Measurements from ENCODE around the gene CHSY3.

CHSY3 gene

DNA sequence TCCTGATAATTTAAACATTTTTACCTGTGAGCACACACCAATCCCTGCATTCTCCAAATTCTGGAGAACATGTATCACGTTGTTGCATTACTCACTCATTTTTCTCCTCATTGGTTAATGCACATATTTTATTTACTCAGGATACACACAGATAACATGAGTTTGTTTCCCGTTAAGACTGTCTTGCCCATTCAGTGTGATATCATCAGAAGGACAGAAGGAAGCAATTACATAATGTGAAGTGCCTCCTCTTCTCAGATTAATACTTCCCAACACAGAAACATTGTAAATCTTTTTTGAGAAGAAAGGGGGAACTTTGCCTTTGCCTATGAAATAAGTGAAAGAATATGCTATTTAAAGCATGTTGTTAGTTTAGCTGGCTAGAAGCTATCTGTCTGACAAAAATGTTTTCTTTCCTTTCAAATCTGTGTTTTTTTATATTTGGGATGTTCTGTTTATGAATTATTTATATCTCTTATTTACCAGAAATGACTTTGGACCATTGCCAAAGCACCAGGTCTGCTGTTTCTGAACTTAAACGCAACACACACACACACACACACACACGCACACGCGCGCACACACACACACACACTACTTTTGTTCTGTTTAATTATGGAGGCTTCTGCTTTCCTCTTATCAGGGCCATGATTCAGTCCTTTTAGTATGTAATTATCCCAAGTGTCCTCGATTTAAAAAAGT lies 186.5 kb downstream of the CHSY3 start:
- no peak for DNase-seq (ENCODE audit: low read depth in 2 of 3, low spot score in 1 of 3)

DNA sequence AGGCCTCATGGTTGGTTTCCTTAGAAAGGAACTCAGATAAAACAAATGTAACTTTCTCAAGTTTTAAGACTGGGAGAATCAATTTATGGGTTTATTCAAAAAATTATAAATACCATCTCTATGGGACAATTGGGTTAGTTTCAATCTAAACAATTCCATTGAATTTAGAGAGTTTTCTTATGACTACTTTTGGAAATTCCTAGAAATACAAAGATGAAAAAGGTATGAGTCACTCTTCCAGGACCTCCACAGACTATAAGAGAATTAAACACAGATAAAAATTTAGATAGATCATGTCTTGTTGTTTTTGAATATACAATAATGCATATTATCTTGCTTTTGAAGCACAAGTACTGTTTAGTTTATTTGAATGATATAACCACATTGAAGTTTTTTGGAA lies 188.7 kb downstream of the CHSY3 start:
- no peak for DNase-seq (ENCODE audit: low read depth in 2 of 3, low spot score in 1 of 3)

DNA sequence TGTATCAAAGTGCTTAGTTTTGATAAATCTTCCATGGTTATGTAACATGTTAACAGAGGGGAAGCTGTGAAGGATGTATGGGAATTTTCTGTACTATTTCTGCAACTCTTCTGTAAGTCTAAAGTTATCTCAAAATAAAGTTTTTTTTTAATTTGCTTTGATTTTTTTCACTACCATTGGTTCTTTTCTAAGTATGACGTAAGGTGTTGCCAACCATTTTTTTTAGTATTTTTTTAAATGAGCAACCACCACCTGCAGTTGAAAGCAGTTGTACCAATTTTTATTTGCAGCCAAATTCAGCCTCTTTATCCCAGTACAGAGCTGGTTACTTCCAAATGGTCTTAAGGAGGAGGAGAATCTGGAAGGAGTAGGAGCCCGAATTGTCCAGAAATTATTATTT lies 192.2 kb downstream of the CHSY3 start:
- DNase-seq (ENCODE audit: low read depth in 2 of 3, low spot score in 1 of 3): no peak

- DNase-seq (ENCODE audit: low read depth in 2 of 3, low spot score in 1 of 3): no peak
Observed at GRCh38 chr5:130099008-130099407, 194.7 kb downstream of the CHSY3 start.

GRCh38 chr5:130102375-130102774 lies 198.1 kb downstream of the CHSY3 start:
- no peak for DNase-seq (ENCODE audit: low read depth in 2 of 3, low spot score in 1 of 3)

- no peak for DNase-seq (ENCODE audit: low read depth in 2 of 3, low spot score in 1 of 3)
Observed at GRCh38 chr5:130102960-130103359, 198.7 kb downstream of the CHSY3 start.

DNA sequence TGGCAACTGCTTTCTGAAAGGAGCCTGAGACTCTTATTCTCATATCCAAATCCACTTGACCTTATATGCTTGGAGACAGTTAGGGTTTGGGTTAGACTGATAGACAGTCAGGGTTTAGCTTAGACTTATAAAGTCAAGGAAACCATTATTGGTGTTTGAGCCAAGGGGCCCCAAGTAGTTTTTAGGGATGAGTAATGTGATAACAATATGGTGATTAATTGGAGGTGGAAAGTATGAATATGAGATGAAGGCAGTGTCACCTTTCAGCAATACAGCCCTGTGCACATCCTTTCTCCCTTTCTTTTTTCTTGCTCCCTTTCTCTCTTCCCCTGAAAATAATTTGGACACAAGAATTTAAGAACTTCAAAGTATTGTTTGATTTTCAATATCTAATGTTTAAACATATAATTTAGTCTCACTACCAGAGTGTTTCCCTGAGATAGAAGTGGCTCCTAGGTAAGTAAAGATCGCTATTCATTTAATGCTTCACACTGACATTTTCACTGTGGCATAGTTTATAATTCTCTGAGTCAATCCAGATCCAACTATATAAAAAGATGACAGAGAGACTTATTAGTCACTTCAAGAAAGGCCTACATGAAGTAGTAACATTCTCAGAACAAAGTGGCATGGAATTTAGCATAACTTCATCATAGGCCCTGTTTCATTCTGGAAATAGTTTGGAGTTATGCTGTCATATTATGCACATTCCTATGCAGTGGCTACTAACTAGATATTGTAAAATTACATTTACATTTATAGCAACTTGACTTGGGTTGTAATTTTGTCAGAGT lies 200.8 kb downstream of the CHSY3 start:
- no peak for DNase-seq (ENCODE audit: low read depth in 2 of 3, low spot score in 1 of 3)

GRCh38 chr5:130106480-130106879 lies 202.2 kb downstream of the CHSY3 start:
- no peak for DNase-seq (ENCODE audit: low read depth in 2 of 3, low spot score in 1 of 3)

- DNase-seq (ENCODE audit: low read depth in 2 of 3, low spot score in 1 of 3): no peak
Observed at GRCh38 chr5:130109152-130109551, 204.9 kb downstream of the CHSY3 start.

DNA sequence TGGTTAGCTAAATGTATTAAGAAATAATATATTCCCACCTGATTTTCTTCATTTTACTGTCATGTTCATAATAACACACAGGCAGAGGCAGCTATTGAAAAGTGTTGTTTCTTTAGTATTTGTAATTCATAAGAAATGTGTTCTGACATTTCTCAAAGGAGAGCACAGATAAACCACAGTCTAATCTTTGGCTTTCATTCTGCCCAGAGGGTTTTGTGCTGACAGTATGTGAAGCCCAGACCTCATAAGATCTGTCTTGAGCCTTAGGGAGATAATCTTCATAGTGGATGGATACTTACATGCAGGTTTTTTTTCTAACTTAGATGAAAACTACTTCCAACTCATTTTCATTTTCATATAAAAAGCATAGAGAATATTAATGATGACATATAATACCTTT lies 206.1 kb downstream of the CHSY3 start:
- DNase-seq (ENCODE audit: low read depth in 2 of 3, low spot score in 1 of 3): no peak

- no peak for DNase-seq (ENCODE audit: low read depth in 2 of 3, low spot score in 1 of 3)
Observed at GRCh38 chr5:130111746-130112145, 207.5 kb downstream of the CHSY3 start.

- DNase-seq (ENCODE audit: low read depth in 2 of 3, low spot score in 1 of 3): no peak
Observed at GRCh38 chr5:130112246-130112645, 208.0 kb downstream of the CHSY3 start.

DNA sequence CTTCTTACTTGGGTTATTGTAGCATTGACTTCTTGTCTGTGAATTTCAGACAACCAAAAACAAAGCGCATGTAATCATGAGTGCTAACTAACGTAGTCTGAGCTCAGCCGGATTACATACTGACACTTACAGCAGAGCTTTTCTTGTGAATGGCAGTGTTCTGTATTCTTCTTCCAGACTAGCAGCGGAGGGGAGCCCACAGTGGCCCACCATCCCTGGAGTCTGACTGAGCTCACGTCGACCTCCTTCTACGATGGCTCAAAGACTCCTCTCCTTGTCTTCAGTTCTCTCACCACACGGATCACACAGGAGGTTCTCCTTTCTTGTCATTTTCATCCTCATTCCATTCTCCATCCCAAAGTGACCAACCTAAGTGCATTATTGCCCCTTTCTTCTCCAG lies 211.4 kb downstream of the CHSY3 start:
- DNase-seq (ENCODE audit: low read depth in 2 of 3, low spot score in 1 of 3): no peak

GRCh38 chr5:130116462-130116861 lies 212.2 kb downstream of the CHSY3 start:
- no peak for DNase-seq (ENCODE audit: low read depth in 2 of 3, low spot score in 1 of 3)

GRCh38 chr5:130116972-130117371 lies 212.7 kb downstream of the CHSY3 start:
- no peak for DNase-seq (ENCODE audit: low read depth in 2 of 3, low spot score in 1 of 3)

DNA sequence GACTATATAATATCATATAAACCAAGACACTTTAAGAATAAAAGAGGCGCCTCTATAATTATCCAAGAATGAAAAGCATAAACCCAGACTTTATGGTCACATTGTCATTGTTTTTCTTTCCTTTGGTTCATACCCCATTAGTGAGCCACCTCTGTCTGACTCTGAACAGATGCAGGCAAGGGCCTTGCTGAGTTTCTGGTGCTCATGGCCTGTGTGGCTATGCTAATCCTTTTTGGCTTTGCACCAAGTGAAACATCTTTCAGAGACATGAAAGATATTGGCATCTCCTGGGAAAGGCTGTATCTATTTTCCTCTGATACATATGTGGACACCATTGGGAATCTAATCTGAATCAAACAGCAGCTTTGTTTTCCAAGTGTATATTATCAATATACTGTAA lies 222.5 kb downstream of the CHSY3 start:
- DNase-seq (ENCODE audit: low read depth in 2 of 3, low spot score in 1 of 3): no peak

- no peak for DNase-seq (ENCODE audit: low read depth in 2 of 3, low spot score in 1 of 3)
Observed at GRCh38 chr5:130135506-130135905, 231.2 kb downstream of the CHSY3 start.

- DNase-seq (ENCODE audit: low read depth in 2 of 3, low spot score in 1 of 3): no peak
Observed at GRCh38 chr5:130136300-130136699, 232.0 kb downstream of the CHSY3 start.

- no peak for DNase-seq (ENCODE audit: low read depth in 2 of 3, low spot score in 1 of 3)
Observed at GRCh38 chr5:130137681-130138080, 233.4 kb downstream of the CHSY3 start.

DNA sequence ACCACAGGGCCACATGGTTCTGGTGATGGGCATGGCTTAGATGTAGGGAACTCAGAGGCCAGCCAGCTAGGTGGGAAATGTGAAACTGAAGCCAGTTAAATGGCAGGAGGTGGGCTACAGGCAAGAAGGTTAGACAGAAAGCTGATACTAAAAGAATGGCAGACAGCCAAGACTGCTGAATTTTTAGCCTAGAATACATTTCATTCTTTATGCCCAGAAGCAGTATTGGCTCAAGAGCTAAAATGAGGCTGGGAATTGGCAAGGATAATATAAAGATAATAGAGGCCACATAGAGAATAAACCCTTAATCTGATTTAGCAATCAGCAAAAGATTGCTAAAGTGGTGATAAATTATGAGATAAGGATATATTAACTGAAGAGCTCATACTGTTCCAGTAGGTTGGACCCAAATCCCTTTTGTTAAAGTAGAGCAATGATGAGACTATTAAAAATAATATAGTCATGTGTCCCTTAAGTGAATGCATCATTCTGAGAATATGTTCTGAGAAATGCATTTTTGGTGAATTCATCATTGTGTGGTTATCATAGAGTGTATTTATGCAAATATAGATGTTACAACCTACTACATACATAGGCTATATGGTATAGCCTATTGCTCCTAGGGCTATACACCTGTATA lies 234.3 kb downstream of the CHSY3 start:
- no peak for DNase-seq (ENCODE audit: low read depth in 2 of 3, low spot score in 1 of 3)

GRCh38 chr5:130141659-130142320 lies 237.5 kb downstream of the CHSY3 start:
- no peak for DNase-seq (ENCODE audit: low read depth in 2 of 3, low spot score in 1 of 3)

- no peak for DNase-seq (ENCODE audit: low read depth in 2 of 3, low spot score in 1 of 3)
Observed at GRCh38 chr5:130151239-130151638, 247.0 kb downstream of the CHSY3 start.

All from stimulated activated CD4-positive, alpha-beta T cell treated with anti-CD3 and anti-CD28 coated beads, Interleukin-12 subunit alpha, Interleukin-12 subunit beta, amount 100 ng/mL, for 48 hours (primary cell).